Globus pallidus (tissue), 1 donor: ENCODE measurements around the gene ST3GAL5.
A peak's percentile ranks its signal among the peaks of the same experiment; 100 is the strongest.
"Not testable (repeated sequence)": the region's sequence is repeated elsewhere in the genome, so short reads cannot be mapped to it uniquely, and the experiment has no call there.

Experiments
- DNase-seq: peaks from one replicate; pipeline ENCODE4 v3.0.0-alpha.2; 2015; ENCODE audit warnings: low spot score

Gene ST3GAL5

GRCh38 chr2:85834466-85834865 lies 54.3 kb downstream of the ST3GAL5 start:
- DNase-seq = no peak

DNA sequence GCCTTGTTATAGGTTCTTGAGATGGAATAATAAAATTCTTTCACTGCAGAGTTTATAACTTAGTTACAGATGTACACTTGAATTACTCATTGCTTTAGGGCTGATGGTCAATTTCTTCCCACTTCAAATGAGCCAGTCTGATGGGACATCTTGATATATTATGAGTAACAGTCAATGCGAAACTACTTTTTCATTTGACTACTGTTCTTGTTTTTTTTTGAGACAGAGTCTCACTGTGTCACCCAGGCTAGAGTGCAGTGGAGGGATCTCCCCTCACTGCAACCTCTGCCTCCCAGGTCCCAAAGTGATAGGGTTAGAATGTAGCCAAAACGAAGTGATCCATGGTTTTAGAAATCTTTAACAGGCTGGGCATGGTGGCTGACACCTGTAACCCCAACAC lies 57.1 kb downstream of the ST3GAL5 start:
- no peak for DNase-seq

DNA sequence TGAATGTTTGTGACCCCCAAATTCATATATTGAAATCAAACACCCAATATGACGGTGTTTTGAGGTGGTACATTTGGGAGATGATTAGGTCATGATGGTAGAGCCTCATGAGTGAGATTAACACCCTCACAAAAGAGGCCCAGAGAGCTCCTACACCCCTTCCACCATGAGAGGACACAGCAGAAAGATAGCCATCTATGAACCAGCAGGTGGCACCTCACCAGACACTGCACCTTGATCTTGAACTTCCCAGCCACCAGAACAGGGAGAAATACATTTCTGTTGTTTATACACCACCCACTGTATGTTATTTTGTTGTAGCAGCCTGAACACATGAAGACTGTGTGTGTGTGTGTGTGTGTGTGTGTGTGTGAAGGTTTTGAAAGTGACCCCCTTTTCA lies 58.1 kb downstream of the ST3GAL5 start:
- no peak for DNase-seq

DNA sequence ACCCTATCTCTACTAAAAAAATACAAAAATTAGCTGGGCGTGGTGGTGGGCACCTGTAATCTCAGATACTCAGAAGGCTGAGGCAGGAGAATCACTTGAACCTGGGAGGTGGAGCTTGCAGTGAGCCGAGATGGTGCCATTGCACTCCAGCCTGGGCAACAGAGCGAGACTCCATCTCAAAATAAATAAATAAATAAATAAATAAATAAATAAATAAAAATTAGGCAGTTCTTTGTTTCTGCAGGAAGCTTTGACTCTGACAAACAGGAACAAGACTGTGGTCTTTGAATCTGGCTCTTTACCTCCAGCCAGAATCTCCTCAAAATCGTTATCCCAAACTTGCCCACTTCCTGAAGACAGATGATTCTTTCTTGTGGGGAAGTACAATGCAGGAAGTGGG lies 59.4 kb downstream of the ST3GAL5 start:
- not testable (repeated sequence) for DNase-seq

GRCh38 chr2:85828725-85829124 lies 60.1 kb downstream of the ST3GAL5 start:
- no peak for DNase-seq

DNA sequence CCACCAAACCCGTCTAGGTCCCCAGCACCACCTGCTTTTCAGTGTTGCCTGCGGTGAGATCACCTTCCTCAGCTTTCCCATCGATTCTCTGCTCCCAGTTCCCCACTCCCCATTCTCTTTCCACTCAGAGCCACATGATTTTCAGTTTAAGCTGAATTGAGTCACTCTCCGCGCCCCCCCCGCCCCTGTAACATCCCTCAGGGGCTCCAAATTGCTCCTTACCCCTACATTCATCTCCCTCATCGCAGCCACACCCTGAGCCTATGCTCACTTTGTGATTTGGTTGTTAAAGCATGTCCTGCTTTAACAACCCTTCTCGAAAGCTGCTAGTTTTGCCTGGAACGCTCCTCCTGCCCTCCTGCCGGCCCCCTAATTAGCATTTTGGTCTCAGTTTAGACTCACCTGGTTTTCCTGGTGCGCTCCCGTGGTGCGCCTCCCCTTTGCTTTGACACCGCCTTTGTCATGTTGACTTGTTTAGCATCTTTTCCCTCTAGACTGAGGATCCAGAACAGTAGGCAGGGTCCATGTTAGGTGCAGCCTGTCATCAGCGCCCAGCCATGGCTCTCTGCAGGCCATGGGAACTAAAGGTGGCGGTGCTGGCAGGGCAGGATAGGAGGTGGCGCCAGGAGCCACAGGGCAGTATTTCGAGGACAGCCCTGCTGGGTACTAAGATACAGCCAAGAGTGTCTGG lies 60.8 kb downstream of the ST3GAL5 start:
- DNase-seq = no peak

GRCh38 chr2:85826990-85827878 lies 61.6 kb downstream of the ST3GAL5 start:
- peak; percentile 55 for DNase-seq

DNA sequence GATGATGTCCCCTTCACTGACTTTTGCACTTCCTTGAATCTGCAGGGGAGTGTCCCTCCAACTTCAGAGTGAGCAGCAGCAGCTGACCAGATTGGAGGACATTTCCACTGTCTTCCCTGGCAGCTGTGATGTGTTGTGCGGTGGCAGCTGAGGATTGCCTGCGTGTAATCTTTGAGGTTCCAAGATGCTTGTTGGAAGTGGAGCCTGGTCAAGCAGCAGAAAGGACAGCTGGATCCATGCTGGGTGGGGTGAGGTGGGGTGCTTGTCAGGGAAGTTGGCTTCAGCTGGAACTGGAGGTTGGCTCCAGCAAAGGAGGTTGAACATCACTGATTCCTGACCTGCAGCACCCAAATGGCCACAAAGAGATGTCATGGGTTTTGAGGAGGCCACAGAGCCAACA lies 64.8 kb downstream of the ST3GAL5 start:
- DNase-seq = no peak

- DNase-seq = no peak
Observed at GRCh38 chr2:85822766-85823165, 66.0 kb downstream of the ST3GAL5 start.

- no peak for DNase-seq
Observed at GRCh38 chr2:85819811-85820510, 68.8 kb downstream of the ST3GAL5 start.

DNA sequence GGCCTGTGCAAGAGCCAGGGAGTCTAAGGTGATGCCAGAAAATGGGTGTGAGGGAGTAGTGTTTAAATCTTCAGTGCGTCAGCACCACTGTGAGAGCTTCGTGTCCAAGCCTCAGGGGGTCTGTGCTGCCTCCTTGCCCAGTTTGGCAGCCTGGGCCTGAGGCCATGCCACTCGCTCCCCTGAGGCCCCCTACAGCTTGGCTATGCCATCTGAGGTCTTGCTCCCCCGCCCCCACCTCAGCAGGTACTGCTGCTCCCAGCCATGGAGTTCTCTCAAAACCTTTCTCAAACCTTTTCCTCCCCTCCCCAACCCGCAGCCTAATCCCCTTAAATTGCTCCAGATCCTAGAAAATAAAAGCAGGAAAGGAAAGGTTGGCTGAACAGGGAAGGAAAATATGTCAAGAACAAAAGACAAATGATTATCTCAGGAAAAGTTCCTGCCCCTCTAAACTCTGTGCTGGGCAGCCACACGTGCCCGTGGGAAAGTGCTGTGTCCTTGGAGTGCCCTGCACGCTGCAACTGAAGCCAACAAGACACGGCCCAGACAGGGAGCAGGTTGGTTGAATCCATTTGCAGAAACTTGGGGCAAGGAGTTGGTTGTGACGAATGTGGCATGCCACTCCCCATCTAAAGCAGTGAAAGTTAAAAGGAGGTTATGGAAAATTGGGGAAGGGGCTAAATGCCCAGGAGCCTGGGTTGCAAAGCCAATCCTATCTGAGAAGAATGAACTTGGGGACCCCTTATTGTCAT lies 73.8 kb downstream of the ST3GAL5 start:
- DNase-seq = no peak

GRCh38 chr2:85813982-85814801 lies 74.6 kb downstream of the ST3GAL5 start:
- DNase-seq = peak; percentile 84

GRCh38 chr2:85813211-85813981 lies 75.4 kb downstream of the ST3GAL5 start:
- DNase-seq = no peak

GRCh38 chr2:85812094-85812735 lies 76.6 kb downstream of the ST3GAL5 start:
- no peak for DNase-seq

DNA sequence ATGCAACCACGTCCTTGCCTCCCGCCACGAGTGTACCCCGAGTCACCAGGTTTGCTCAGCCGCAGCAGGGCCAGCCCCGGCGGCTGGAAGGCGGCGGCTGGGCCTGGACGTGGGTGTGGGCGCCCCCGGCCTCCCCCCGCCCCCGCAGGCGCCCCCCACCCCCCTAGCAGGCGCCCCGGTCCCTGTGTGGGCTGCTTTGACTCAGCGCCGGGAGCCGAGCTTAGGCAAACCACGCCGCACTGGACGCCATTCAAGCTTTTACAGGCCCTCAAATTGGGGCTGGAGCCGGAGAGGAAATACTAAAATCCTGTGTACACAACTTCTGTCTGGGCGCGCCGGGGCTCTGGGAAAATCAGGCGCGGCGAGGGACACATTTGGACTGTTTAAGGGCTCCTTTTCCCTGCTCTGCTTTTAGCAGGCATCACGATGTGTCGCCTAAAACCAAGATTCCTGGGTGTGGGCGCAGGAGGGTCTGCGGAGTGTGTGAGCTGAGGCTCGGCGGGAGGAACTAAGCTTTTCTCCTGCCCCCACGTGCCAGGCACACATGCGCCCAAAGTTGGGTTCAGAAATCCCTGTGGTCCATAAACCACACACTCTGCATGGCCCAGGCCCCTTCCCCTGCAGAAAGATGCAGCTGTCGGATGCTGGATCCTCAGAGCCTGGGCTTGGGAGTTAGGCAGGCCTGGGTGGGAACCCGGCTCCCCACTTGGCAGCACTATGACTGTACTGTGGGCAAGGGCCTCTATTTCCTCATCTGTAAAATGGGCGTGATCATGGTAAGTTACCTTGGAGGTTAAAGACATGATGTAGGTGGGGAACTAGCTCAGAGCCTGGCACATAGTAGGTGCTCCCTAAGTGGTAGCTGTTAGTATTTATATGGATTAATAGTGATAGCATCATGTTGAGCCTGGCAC lies 77.4 kb downstream of the ST3GAL5 start:
- DNase-seq = no peak

DNA sequence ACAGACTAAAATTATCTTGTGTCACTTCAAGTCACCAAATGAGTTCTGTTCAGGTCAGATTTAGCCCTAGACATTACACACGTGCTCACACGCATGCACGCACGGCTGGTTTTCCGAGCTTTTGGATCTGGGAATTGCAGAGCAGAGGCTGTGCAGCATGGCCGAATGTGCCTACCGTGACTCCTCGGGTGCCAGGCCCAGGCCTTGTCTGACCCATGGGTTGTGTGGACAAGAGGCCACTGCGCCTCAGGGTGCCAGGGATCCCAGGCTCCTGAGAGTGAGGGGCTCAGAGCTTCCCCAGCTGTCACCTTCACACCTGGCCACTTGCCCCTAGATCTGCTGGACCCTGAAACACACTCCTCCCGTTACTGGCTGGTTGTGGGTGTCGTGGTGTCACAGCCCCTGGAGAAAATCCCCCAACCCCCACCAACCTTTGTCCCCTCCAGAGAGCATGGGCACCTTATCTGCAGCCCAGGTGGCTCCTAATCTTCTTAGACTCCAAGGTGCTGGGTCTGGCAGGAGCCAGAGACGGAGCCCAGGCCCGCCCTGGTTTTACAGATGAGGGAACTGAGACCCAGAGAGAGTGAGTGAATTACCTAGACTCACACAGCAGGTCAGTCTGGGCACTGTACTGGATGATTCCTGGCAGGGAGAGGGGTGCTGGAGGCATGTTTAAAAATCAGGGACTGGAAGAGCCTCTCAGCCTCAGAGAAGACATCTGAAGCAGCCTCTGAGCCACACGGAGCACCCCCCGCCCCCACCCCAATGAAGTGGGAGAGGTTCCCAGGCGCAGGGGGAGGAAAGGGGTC lies 78.2 kb downstream of the ST3GAL5 start:
- DNase-seq = no peak

GRCh38 chr2:85807756-85808155 lies 81.0 kb downstream of the ST3GAL5 start:
- DNase-seq = no peak
